Activated CD4-positive, alpha-beta T cell treated with anti-CD3 and anti-CD28 coated beads, Interleukin-2, amount 50 U/mL, for 4 hours (primary cell): Measurements from ENCODE around the gene CORO2B.
"Not testable (repeated sequence)": the region's sequence is repeated elsewhere in the genome, so short reads cannot be mapped to it uniquely, and the experiment has no call there.

Experiments used
- DNase-seq, 2 experiments: peaks; one replicate each; pipeline ENCODE4 v3.0.0-alpha.2; 2020

Gene CORO2B

GRCh38 chr15:68749365-68749764 lies 170.6 kb downstream of the CORO2B start:
- DNase-seq, result no peak

DNA sequence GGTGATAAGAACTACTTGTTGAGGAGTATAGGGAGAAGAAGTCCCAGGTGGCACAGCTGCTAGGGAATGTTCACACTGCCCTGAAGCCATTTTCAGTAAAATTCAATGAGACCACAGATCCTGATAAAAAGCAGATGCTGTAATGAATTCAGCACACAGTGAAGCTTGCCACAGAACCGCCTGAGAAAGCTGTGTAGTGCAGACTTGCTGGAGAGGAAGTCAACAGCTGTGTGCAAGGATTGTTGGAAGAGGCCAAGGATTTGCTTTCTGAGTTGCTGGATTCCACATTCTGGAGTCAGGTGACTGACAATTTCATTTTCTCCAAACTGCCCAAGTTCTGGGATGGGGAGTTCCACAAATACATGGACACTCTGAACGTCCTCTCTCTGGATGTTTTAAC lies 171.0 kb downstream of the CORO2B start:
- DNase-seq, result no peak

DNA sequence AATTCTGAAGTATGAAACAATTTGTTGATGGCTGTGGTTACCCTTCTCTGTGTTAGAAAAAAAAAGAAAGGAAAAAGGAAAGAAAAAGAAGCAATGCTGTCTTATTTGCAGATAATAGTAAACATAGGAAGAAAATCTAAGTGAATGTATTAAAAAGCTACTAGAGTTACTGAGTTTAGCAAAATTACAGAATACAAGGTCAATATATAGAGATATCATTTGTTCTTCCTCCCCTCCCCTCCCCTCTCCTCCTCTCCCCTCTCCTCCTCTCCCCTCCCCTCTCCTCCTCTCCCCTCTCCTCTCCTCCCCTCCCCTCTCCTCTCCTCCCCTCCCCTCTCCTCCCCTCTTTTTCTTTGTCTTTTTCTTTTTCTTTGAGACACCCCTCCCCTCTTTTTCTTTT lies 172.8 kb downstream of the CORO2B start:
- DNase-seq, result no peak

- no peak for DNase-seq
These were observed 176.9 kb downstream of the CORO2B start for GRCh38 chr15:68755731-68756130.

DNA sequence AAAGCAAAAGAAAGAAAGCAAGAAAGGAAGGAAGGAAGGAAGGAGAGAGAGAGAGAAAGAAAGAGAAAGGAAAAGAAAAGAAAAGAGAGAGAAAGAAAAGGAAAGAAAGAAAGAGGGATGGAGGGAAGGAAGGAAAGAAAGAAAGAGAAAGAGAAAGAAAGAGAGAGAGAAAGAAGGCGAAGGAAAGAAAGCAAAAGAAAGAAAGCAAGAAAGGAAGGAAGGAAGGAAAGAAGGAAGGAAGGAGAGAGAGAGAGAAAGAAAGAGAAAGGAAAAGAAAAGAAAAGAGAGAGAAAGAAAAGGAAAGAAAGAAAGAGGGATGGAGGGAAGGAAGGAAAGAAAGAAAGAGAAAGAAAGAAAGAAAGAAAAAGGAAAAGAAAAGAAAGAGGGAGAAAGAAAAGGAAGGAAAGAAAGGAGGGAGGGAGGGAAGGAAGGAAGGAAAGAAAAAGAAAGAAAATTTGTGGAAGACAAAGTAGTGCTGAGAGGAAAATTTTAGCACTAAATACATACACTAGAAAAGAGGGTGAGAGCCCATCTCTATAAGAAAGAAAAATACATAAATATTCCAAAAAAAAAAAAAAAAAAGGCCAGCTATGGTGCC lies 181.3 kb downstream of the CORO2B start:
- DNase-seq, result not testable (repeated sequence)

GRCh38 chr15:68763063-68763462 lies 184.3 kb downstream of the CORO2B start:
- no peak for DNase-seq

GRCh38 chr15:68764090-68764489 lies 185.3 kb downstream of the CORO2B start:
- DNase-seq, result no peak

DNA sequence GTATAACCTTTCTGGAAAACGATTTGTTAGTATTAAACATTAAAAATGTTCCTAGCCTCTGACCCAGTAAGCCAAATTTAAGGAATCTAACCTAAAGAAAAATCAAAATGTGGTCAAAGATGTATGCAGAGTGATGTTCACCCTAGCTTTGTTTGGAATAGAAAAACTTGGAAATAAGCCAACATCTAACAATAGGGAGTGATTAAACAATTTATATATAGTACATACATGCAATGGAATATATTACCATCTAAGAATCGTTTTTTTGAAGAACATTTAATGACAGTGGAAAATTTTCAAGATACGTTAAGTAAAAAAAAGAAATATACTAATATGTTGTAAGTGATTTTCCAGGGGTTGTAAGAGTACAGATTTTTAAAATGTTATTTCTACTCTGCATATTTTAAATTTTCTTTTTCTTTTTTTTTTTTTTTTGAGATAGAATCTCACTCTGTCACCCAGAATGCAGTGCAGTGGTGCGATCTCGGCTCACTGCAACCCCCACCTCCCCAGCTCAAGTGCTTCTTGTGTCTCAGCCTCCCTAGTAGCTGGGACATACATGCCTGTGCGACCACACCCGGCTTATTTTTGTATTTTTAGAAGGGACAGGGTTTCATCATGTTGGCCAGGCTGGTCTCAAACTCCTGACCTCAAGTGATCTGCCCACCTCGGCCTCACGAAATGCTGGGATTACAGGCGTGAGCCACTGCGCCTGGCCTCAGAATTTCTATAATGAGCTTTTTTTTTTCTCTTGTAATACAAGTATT lies 187.0 kb downstream of the CORO2B start:
- no peak for DNase-seq

DNA sequence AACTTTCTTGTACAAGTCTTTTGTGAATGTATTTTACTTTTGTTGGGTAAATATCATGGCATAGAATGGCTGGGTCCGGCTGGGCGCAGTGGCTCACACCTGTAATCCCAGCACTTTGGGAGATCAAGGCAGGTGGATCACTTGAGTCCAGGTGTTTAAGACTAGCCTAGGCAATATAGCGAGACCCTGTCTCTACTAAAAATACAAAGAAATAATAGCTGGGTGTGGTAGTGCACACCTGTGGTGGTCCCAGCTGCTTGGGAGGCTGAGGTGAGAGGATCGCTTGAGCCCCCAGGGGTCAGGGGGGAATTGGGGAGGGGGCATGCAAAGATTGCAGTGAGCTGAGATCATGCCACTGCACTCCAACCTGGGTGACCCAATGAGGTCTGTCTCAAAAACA lies 189.0 kb downstream of the CORO2B start:
- no peak for DNase-seq

- no peak for DNase-seq
These were observed 189.5 kb downstream of the CORO2B start for GRCh38 chr15:68768321-68768720.

GRCh38 chr15:68769702-68770101 lies 190.9 kb downstream of the CORO2B start:
- no peak for DNase-seq

DNA sequence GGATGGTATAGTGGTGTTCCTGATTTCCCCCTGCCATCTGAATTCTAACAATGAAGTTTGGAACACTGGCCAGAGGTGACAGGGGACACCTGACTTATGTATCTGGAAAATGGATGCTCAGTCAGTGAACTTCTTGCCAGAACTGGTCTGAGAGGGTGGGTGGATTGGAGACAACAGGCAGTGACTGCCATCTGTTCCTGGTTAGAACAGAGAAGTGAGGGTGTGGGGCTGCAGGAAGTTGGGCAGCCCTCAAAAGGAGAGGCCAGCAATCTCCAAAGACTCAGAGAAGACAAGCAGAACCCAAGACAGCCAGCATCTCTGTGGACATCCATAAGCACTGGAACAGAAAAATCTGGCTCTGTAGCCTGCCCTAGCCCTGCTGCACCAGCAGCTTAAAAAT lies 191.4 kb downstream of the CORO2B start:
- DNase-seq, result no peak

DNA sequence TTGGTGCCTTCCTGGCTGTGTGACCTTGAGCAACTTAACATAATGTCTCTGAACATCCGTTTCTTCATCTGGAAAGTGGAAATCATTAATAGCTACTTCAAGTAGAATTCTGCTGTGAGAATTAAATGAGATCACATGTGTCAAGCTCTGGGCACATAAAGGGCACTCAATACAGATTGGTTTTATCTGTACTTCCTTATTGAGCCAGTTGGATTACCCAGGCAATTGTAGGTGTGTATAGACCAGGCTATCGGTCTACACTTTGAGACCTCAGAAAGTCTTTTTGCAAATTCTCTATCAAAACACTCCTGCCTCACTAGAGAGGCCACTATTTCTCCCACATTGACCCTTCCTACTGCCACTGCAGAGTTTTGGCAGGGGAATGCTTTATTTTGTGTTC lies 194.2 kb downstream of the CORO2B start:
- no peak for DNase-seq

DNA sequence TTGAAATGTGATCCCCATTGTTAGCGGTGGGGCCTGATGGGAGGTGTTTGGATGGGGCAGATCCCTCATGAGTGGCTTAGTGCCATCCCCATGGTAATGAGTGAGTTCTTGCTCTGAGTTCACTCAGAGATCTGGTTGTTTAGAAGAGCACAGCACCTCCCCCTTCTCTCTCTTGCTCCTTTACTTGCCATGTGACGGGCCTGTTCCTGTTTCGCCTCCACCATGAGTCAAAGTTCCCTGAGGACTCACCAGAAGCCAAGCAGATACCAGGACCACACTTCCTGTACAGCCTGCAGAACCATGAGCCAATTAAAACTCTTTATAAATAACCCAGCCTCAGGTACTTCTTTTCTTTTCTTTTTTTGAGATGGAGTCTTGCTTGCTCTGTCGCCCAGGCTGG lies 195.3 kb downstream of the CORO2B start:
- no peak for DNase-seq

DNA sequence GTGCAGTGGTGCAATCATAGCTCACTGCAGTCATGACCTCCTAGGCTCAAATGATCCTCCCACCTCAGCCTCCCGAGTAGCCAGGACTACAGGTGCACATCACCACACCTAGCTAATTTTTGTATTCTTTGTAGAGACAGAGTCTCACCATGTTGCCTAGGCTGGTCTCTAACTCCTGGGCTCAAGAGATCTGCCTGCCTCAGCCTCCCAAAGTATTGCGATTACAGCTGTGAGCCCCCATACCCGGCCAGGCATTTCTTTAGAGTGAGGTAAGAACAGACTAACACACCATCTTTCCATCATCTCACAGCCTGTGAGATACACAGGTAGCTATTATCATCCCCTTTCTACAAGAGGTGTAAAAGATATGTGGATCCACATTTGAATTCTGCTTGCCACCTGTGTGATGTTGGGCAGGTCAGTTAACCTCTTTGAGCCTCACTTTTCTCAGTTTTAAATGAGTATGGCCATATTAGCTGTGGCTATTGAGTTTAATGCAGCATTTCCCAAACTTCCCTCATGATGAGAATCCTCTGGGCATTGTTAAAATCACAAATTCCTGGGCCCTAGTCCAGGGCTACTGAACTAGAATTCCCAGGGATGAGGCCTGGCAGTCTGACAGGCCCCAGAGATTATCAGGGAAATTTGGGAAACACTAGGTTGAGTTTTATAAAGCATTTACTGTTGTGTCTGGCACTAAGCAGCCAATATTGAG lies 195.9 kb downstream of the CORO2B start:
- no peak for DNase-seq

DNA sequence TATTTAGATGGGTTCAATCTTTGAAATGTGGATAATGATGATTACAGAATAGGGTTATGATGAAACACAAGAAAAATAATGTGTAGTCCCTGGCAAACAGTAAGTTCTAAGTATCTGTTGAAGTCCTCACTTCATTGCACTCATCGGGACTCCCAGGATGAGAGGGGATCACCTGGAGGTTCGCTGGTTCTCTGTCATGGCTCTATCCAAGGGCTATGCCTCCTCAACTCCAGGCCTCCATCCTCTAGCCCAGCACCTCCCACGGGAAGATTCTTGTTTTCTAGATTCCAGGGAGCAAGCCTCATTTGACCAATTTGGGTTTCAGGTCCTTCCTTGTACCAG lies 196.4 kb downstream of the CORO2B start:
- no peak for DNase-seq

DNA sequence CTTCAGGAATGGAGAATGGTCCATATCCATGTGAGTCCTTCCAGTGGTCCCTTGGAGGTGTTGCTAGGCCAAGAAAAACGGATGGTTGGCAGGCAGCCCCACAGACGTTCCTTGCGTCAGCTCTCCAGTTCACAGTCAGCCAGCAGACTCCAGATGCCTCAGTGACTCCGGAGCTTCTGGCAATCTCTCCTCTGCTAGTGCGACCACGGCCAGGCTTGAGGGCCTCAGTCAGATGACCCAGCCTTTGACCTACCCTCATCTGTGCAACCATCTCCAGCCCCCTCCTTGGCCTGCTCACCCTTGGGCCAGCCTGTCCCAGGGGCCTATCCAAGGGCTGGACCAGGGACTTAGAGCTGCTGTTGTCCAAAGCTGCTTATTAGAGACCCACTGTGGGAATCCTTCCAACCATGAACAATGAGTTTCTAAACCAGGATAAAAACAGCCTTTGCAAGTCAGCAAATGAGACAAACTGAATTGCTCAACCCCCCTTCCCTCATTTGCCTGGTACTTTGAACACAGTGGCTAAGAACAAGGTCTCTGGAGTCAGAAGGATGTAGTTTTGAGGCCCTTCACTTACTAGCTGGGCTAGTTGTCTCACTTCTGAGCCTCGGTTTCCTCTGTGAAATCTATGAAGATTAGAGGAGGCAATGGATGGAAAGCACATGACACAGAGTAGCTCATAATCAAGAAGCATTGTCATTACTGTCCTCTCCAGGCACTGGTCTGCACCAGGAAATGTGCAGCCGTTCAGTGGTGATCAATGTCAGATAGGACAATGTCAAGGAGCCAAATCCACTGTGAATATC lies 197.1 kb downstream of the CORO2B start:
- DNase-seq, result no peak

DNA sequence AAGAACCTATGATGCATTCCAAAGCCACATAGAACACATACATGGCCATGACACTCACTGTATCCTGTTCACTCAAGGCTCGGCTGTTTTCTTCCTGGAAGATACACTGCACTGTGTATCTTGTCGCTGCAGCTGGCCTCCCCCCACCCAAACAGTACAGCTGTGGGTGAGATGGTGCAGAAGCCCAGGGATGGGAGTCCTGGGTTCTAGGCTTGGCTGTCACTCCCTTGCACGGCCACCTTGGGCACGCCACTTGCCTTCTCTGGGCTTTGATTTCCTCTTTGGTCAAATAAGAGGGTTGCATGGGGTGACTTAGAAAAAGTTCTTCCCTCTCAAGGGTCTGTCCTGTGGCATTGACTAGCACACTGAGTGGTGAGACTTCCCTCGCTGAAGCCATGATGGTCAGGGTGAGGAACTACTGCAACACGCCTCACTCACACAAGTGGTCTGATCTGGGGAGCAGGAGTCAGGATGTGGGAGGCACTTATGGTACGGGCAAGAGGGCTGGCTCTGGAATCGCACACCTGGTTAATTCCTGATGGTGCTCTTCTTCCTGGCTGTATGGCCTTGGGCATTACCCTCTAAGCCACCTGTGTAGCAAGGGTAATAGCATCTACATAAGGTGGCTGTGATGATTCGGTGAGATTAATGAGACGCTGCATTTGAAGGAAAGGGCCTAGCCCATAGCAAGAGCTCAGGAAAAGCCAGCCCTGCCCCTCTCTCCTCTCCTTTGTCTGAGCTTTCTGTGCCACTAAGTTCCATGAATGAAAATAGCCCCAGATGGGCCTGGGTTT lies 197.9 kb downstream of the CORO2B start:
- DNase-seq, result no peak
